Neural progenitor cell (in vitro differentiated cells): ENCODE measurements around the gene RPL14. TPM values are rescaled to one million over a fixed set of nuclear protein-coding genes. Genes with fewer than 3 reads are reported as not detected.

ENCODE experiments used
- DNase-seq: peaks from one replicate; pipeline ENCODE4 v3.0.0-alpha.2; 2016; ENCODE audit warnings: low spot score
- H2AFZ ChIP-seq: fragments of 200-600 bp; sonication (generic); replicated peaks from 2 replicates; pipeline ENCODE4 v1.6.1; 2016; ENCODE audit warnings: antibody characterized with exemption
- H3F3A ChIP-seq: fragments of 200-600 bp; sonication (generic); 2 replicates; pipeline ENCODE4 v1.6.1; 2016; ENCODE audit warnings: antibody characterized with exemption, low read depth
- H3K27ac ChIP-seq: fragments of 200-600 bp; sonication (generic); 2 replicates; pipeline ENCODE4 v1.5.1; 2016; ENCODE audit warnings: mild to moderate bottlenecking
- H3K27me3 ChIP-seq: fragments of 200-600 bp; sonication (generic); 2 replicates; pipeline ENCODE4 v1.6.1; 2016; ENCODE audit warnings: mild to moderate bottlenecking, moderate library complexity
- H3K36me3 ChIP-seq: fragments of 200-600 bp; sonication (generic); 2 replicates; pipeline ENCODE4 v1.5.1; 2016
- H3K4me1 ChIP-seq: fragments of 200-600 bp; sonication (generic); 2 replicates; pipeline ENCODE4 v1.6.1; 2016; ENCODE audit warnings: mixed run types
- H3K4me2 ChIP-seq: fragments of 200-600 bp; sonication (generic); 2 replicates; pipeline ENCODE4 v1.6.1; 2016
- H3K4me3 ChIP-seq: fragments of 200-600 bp; sonication (generic); 2 replicates; pipeline ENCODE4 v1.5.1; 2016
- H3K79me2 ChIP-seq: fragments of 200-600 bp; sonication (generic); 2 replicates; pipeline ENCODE4 v1.6.1; 2016; ENCODE audit warnings: low read depth
- H3K9ac ChIP-seq: fragments of 200-600 bp; sonication (generic); 2 replicates; pipeline ENCODE4 v1.6.1; 2016
- H3K9me3 ChIP-seq: fragments of 200-600 bp; sonication (generic); 2 replicates; pipeline ENCODE4 v1.5.1; 2016; ENCODE audit warnings: low read depth
- H4K20me1 ChIP-seq: fragments of 200-600 bp; sonication (generic); 2 replicates; pipeline ENCODE4 v1.6.1; 2016; ENCODE audit warnings: low read depth
- H3K27ac Mint-ChIP-seq: 3 replicates; pipeline ENCODE4 v1.8.0; 2021; ENCODE audit warnings: mixed read lengths
- H3K27me3 Mint-ChIP-seq: 2 replicates; pipeline ENCODE4 v1.8.0; 2022; ENCODE audit warnings: low read depth, mild to moderate bottlenecking, inconsistent platforms, moderate library complexity, mixed read lengths; ENCODE audit not compliant: insufficient read depth
- H3K36me3 Mint-ChIP-seq: 3 replicates; pipeline ENCODE4 v1.8.0; 2021; ENCODE audit warnings: mixed read lengths
- H3K4me1 Mint-ChIP-seq: 3 replicates; pipeline ENCODE4 v1.8.0; 2021; ENCODE audit warnings: mixed read lengths
- H3K4me3 Mint-ChIP-seq: 3 replicates; pipeline ENCODE4 v1.8.0; 2021; ENCODE audit warnings: mild to moderate bottlenecking, moderate library complexity, mixed read lengths
- H3K9me3 Mint-ChIP-seq: 3 replicates; pipeline ENCODE4 v1.8.0; 2020; ENCODE audit warnings: mixed read lengths
- EZH2 ChIP-seq: fragments of 200-600 bp; sonication (generic); IDR thresholded peaks from 2 replicates; pipeline ENCODE4 v1.6.1; 2017; ENCODE audit warnings: antibody characterized with exemption, mild to moderate bottlenecking, moderate library complexity
- EZH2phosphoT487 ChIP-seq: fragments of 200-600 bp; sonication (generic); IDR thresholded peaks from 2 replicates; pipeline ENCODE4 v1.6.1; 2017; ENCODE audit warnings: antibody characterized with exemption
- total RNA-seq: library from RNA; depleted of rRNA; stranded (reverse); fragments of >200 nt; gene quantifications from 2 replicates; pipeline ENCODE4 v1.2.3, GENCODE V29; 2015; ENCODE audit warnings: low replicate concordance
- TF ChIP-seq, protein P1 (sequence below): fragments of 200-600 bp; sonication (generic); IDR thresholded peaks from 2 replicates; pipeline ENCODE4 v1.5.1; 2017; ENCODE audit warnings: antibody characterized with exemption, mild to moderate bottlenecking

The RPL14 gene
- total RNA-seq, 1 donor from 2014 or later, result 948 TPM

DNA sequence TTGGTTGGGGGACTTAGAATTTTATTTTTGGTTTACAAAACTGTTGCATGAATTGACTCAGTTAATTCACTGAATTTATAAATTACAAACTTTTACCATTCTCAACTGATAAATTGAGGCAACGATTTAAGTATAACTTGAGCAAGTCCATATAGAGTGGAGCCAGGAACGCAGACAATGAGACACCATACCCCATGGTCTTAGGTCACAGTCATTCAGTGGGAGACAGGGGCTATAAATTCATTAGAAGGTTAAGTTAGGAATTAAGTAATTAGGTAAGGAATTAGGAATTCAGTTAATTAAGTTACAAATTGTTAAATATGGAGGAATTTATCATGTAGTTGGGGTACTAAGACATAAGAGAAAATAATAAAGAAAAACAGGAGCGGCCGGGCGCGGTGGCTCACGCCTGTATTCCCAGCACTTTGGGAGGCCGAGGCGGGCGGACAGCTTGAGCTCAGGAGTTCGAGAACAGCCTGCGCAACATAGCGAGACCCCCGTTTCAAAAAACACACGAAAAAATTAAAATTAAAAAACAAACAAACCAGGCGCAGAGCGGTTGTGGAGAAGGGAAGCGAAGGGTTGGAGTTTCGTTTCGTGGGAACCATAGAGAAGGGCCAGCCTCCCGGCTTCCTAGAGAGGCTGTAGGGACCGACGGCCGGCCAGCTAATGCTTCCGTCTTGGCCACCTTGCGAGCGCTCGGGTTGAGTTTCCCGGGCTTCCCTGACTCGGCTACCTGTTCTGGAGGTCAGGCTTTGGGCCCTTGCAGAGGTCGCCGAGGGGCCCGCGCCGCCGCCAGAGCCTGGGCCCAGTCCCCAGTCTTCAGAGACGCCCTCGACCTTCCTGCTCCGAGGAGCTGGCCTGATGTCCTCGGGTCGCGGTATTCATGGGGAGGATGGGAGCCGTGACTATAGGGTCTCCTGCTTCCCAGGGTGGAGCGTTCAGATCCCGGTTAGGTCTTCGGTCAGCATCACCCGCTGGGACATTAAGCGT is 19.6 kb downstream of the RPL14 start, which contains the start of gene ZNF619:
Gene ZNF619 (plus strand): TSS at position 645 of the 993 bp plus-strand sequence. CDS start 858 bp downstream, outside the sequence.
- Histone ChIP-seq H3K27me3 (no peaks in the 10 kb centered on the region), H3K4me3 (peak within 1 kb of the TSS; percentile 74), H3K4me2 (peak within 1 kb of the TSS; percentile 84), H2AFZ (peak within 1 kb of the TSS; percentile 93), H4K20me1 (no peaks in the 10 kb centered on the region), H3F3A (no peaks in the 10 kb centered on the region), H3K9ac (peak within 1 kb of the TSS; percentile 64), H3K36me3 (no peaks in the 10 kb centered on the region), H3K27ac (no peak within 1 kb of the TSS), H3K79me2 (no peaks in the 10 kb centered on the region), H3K4me1 (peaks cover 3% of the 10 kb centered on the region), H3K9me3 (no peaks in the 10 kb centered on the region)
- Mint-ChIP-seq H3K27ac (peak within 1 kb of the TSS; percentile 71), H3K4me1 (peaks cover 7% of the 10 kb centered on the region), H3K36me3 (no peaks in the 10 kb centered on the region), H3K4me3 (peak within 1 kb of the TSS; percentile 88), H3K27me3 (peaks cover 3% of the 10 kb centered on the region), H3K9me3 (no peaks in the 10 kb centered on the region)
- no peak for TF ChIP-seq EZH2phosphoT487
- TF ChIP-seq, protein P1, sequence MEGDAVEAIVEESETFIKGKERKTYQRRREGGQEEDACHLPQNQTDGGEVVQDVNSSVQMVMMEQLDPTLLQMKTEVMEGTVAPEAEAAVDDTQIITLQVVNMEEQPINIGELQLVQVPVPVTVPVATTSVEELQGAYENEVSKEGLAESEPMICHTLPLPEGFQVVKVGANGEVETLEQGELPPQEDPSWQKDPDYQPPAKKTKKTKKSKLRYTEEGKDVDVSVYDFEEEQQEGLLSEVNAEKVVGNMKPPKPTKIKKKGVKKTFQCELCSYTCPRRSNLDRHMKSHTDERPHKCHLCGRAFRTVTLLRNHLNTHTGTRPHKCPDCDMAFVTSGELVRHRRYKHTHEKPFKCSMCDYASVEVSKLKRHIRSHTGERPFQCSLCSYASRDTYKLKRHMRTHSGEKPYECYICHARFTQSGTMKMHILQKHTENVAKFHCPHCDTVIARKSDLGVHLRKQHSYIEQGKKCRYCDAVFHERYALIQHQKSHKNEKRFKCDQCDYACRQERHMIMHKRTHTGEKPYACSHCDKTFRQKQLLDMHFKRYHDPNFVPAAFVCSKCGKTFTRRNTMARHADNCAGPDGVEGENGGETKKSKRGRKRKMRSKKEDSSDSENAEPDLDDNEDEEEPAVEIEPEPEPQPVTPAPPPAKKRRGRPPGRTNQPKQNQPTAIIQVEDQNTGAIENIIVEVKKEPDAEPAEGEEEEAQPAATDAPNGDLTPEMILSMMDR, result no peak
- TF ChIP-seq EZH2, result no peak
- DNase-seq, result peak; percentile 77

DNA sequence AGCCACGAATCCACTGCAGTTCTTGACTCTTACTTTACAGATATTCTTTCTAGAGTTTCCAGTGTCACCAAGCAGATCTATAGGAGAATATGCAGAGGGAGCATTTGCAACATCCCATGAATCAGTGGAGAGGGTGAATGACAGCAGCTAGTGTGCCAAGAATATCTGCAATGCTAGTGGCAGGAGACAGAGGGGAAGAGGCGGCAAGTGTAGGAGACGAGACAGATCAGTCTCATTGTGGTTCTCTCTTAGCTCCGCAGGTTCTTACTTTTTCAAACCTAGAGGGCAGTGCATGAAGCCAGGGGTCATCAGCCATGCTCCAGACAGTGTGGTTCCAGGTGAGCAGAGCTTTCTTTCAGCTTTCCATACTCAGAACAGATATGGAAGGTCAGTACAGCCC is 20.5 kb downstream of the RPL14 start:
- Mint-ChIP-seq H3K4me1 (peaks cover 7% of the 10 kb centered on the region), H3K36me3 (no peaks in the 10 kb centered on the region), H3K27ac (peak overlapping the region; percentile 47), H3K4me3 (peak overlapping the region; percentile 88), H3K27me3 (peaks cover 2% of the 10 kb centered on the region), H3K9me3 (no peaks in the 10 kb centered on the region)
- Histone ChIP-seq H4K20me1 (no peaks in the 10 kb centered on the region), H3K27ac (no peak overlapping the region), H3K9me3 (no peaks in the 10 kb centered on the region), H3K36me3 (no peaks in the 10 kb centered on the region), H3K4me3 (peak overlapping the region; percentile 74), H3K4me2 (peak overlapping the region; percentile 84), H3F3A (no peaks in the 10 kb centered on the region), H3K27me3 (no peaks in the 10 kb centered on the region), H3K9ac (peak overlapping the region; percentile 64), H3K79me2 (no peaks in the 10 kb centered on the region), H3K4me1 (peaks cover 3% of the 10 kb centered on the region), H2AFZ (peak overlapping the region; percentile 93)
- TF ChIP-seq EZH2phosphoT487 (no peak), EZH2 (no peak)
- TF ChIP-seq, protein P1, result no peak
- no peak for DNase-seq

DNA sequence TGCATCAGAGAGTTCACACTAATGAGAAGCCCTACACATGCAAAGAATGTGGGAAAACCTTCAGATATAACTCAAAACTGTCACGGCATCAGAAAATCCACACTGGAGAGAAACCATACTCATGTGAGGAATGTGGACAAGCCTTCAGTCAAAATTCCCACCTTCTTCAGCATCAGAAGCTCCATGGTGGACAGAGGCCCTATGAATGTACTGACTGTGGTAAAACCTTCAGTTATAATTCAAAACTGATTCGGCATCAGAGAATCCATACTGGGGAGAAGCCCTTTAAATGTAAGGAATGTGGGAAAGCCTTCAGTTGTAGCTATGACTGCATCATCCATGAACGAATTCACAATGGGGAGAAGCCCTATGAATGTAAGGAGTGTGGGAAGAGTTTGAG is 30.0 kb downstream of the RPL14 start:
- Histone ChIP-seq H2AFZ (no peak overlapping the region), H3K27ac (no peak overlapping the region), H3K9me3 (no peaks in the 10 kb centered on the region), H3K4me3 (no peak overlapping the region), H3K27me3 (no peaks in the 10 kb centered on the region), H3K36me3 (peaks cover 12% of the 10 kb centered on the region), H3K4me1 (no peaks in the 10 kb centered on the region), H4K20me1 (no peaks in the 10 kb centered on the region), H3F3A (no peaks in the 10 kb centered on the region), H3K9ac (no peak overlapping the region), H3K79me2 (no peaks in the 10 kb centered on the region), H3K4me2 (no peak overlapping the region)
- H3K36me3 Mint-ChIP-seq, result peaks cover 37% of the 10 kb centered on the region
- H3K4me3 Mint-ChIP-seq, result no peak overlapping the region
- TF ChIP-seq EZH2, result no peak
- TF ChIP-seq, protein P1, result no peak
- no peak for TF ChIP-seq EZH2phosphoT487
- H3K27me3 Mint-ChIP-seq, result peaks cover 2% of the 10 kb centered on the region
- DNase-seq, result no peak
- no peaks in the 10 kb centered on the region for H3K4me1 Mint-ChIP-seq
- H3K9me3 Mint-ChIP-seq, result peaks cover 22% of the 10 kb centered on the region
- H3K27ac Mint-ChIP-seq, result no peak overlapping the region
